ENCODE measurements around the gene AUP1. TPM values are rescaled to one million over a fixed set of nuclear protein-coding genes. Genes with fewer than 3 reads are reported as not detected.
A peak's percentile ranks its signal among the peaks of the same experiment; 100 is the strongest.
"Not testable (repeated sequence)": the region's sequence is repeated elsewhere in the genome, so short reads cannot be mapped to it uniquely, and the experiment has no call there.

AUP1 gene
- total RNA-seq, 1 donor from 2014 or later = 170 TPM

- Mint-ChIP-seq H3K4me1 (peaks cover 27% of the 10 kb centered on the region), H3K4me3 (peak overlapping the region; percentile 95), H3K27me3 (peaks cover 47% of the 10 kb centered on the region), H3K9me3 (no peaks in the 10 kb centered on the region), H3K27ac (peak overlapping the region; percentile 86), H3K36me3 (ENCODE audit: low read depth) (peaks cover 37% of the 10 kb centered on the region)
- DNase-seq = peak; percentile 82
- intact Hi-C loops (cut with micrococcal nuclease) = loop anchor here (1.0 to 2.0 kb wide), 4 partner anchors 16 to 89 kb away; partner anchors contain the start of genes AUP1, CCDC142, HTRA2 and TTC31
These were observed 30.8 kb downstream of the AUP1 start for GRCh38 chr2:74498500-74499266.

GRCh38 chr2:74497777-74498499 is 31.6 kb downstream of the AUP1 start:
- H3K27me3 Mint-ChIP-seq = peaks cover 44% of the 10 kb centered on the region
- peak; percentile 83 for DNase-seq
- H3K4me3 Mint-ChIP-seq = peak overlapping the region; percentile 95
- H3K9me3 Mint-ChIP-seq = no peaks in the 10 kb centered on the region
- peaks cover 39% of the 10 kb centered on the region for H3K36me3 Mint-ChIP-seq (ENCODE audit: low read depth)
- H3K27ac Mint-ChIP-seq = peak overlapping the region; percentile 86
- H3K4me1 Mint-ChIP-seq = peaks cover 20% of the 10 kb centered on the region
- intact Hi-C loops (cut with micrococcal nuclease) = loop anchor here (1.0 to 2.0 kb wide), 3 partner anchors 15 to 89 kb away; partner anchors contain the start of genes AUP1, CCDC142, HTRA2 and TTC31

- H3K27me3 Mint-ChIP-seq = peaks cover 38% of the 10 kb centered on the region
- H3K36me3 Mint-ChIP-seq (ENCODE audit: low read depth) = peaks cover 45% of the 10 kb centered on the region
- no peak for DNase-seq
- peaks cover 16% of the 10 kb centered on the region for H3K4me1 Mint-ChIP-seq
- peak overlapping the region; percentile 95 for H3K4me3 Mint-ChIP-seq
- intact Hi-C loops (cut with micrococcal nuclease) = no loop called here
- no peaks in the 10 kb centered on the region for H3K9me3 Mint-ChIP-seq
- no peak overlapping the region for H3K27ac Mint-ChIP-seq
These were observed 32.3 kb downstream of the AUP1 start for GRCh38 chr2:74496997-74497776.

GRCh38 chr2:74495440-74495839 is 34.1 kb downstream of the AUP1 start:
- H3K36me3 Mint-ChIP-seq (ENCODE audit: low read depth) = peaks cover 47% of the 10 kb centered on the region
- intact Hi-C loops (cut with micrococcal nuclease) = no loop called here
- no peak overlapping the region for H3K4me3 Mint-ChIP-seq
- no peaks in the 10 kb centered on the region for H3K9me3 Mint-ChIP-seq
- no peak for DNase-seq
- no peak overlapping the region for H3K27ac Mint-ChIP-seq
- H3K27me3 Mint-ChIP-seq = peaks cover 20% of the 10 kb centered on the region
- H3K4me1 Mint-ChIP-seq = peaks cover 9% of the 10 kb centered on the region

- peaks cover 52% of the 10 kb centered on the region for H3K36me3 Mint-ChIP-seq (ENCODE audit: low read depth)
- intact Hi-C loops (cut with micrococcal nuclease) = no loop called here
- H3K27me3 Mint-ChIP-seq = peaks cover 6% of the 10 kb centered on the region
- no peak overlapping the region for H3K4me3 Mint-ChIP-seq
- DNase-seq = no peak
- H3K9me3 Mint-ChIP-seq = no peaks in the 10 kb centered on the region
- H3K4me1 Mint-ChIP-seq = peaks cover 6% of the 10 kb centered on the region
- no peak overlapping the region for H3K27ac Mint-ChIP-seq
These were observed 36.0 kb downstream of the AUP1 start for GRCh38 chr2:74493546-74493945.

- H3K27me3 Mint-ChIP-seq = no peaks in the 10 kb centered on the region
- peaks cover 3% of the 10 kb centered on the region for H3K4me1 Mint-ChIP-seq
- no peak overlapping the region for H3K27ac Mint-ChIP-seq
- no peak overlapping the region for H3K4me3 Mint-ChIP-seq
- peaks cover 49% of the 10 kb centered on the region for H3K36me3 Mint-ChIP-seq (ENCODE audit: low read depth)
- intact Hi-C loops (cut with micrococcal nuclease) = no loop called here
- DNase-seq = no peak
- H3K9me3 Mint-ChIP-seq = no peaks in the 10 kb centered on the region
These were observed 37.6 kb downstream of the AUP1 start for GRCh38 chr2:74491648-74492544.

GRCh38 chr2:74489906-74490305 is 39.6 kb downstream of the AUP1 start:
- H3K4me3 Mint-ChIP-seq = no peak overlapping the region
- H3K9me3 Mint-ChIP-seq = no peaks in the 10 kb centered on the region
- no peak overlapping the region for H3K27ac Mint-ChIP-seq
- H3K4me1 Mint-ChIP-seq = peaks cover 6% of the 10 kb centered on the region
- no peak for DNase-seq
- H3K36me3 Mint-ChIP-seq (ENCODE audit: low read depth) = peaks cover 51% of the 10 kb centered on the region
- no peaks in the 10 kb centered on the region for H3K27me3 Mint-ChIP-seq
- intact Hi-C loops (cut with micrococcal nuclease) = no loop called here

GRCh38 chr2:74488643-74489481 is 40.6 kb downstream of the AUP1 start:
- intact Hi-C loops (cut with micrococcal nuclease) = no loop called here
- no peak overlapping the region for H3K27ac Mint-ChIP-seq
- H3K27me3 Mint-ChIP-seq = no peaks in the 10 kb centered on the region
- H3K4me1 Mint-ChIP-seq = peaks cover 10% of the 10 kb centered on the region
- H3K9me3 Mint-ChIP-seq = no peaks in the 10 kb centered on the region
- DNase-seq = no peak
- H3K36me3 Mint-ChIP-seq (ENCODE audit: low read depth) = peaks cover 46% of the 10 kb centered on the region
- no peak overlapping the region for H3K4me3 Mint-ChIP-seq

- Mint-ChIP-seq H3K27me3 (no peaks in the 10 kb centered on the region), H3K27ac (no peak overlapping the region), H3K36me3 (ENCODE audit: low read depth) (peaks cover 29% of the 10 kb centered on the region), H3K4me1 (peaks cover 22% of the 10 kb centered on the region), H3K9me3 (no peaks in the 10 kb centered on the region), H3K4me3 (no peak overlapping the region)
- no peak for DNase-seq
- intact Hi-C loops (cut with micrococcal nuclease) = no loop called here
These were observed 43.4 kb downstream of the AUP1 start for GRCh38 chr2:74486141-74486540.

- H3K9me3 Mint-ChIP-seq, H3K27me3 Mint-ChIP-seq: not testable (repeated sequence)
- Mint-ChIP-seq H3K36me3 (ENCODE audit: low read depth) (peaks cover 30% of the 10 kb centered on the region), H3K4me1 (peaks cover 33% of the 10 kb centered on the region), H3K4me3 (peak overlapping the region; percentile 91), H3K27ac (peak overlapping the region; percentile 99)
- peak; percentile 56 for DNase-seq
- intact Hi-C loops (cut with micrococcal nuclease) = loop anchor here (1.0 to 2.0 kb wide), 6 partner anchors 15 to 746 kb away; partner anchors contain the start of genes AUP1, C2orf81, HTRA2 and INO80B
These were observed 45.8 kb downstream of the AUP1 start for GRCh38 chr2:74483675-74484164.

GRCh38 chr2:74482801-74483674 is 46.5 kb downstream of the AUP1 start, which contains the start of the genes CCDC142 and TTC31:
Gene CCDC142 (minus strand): TSS chr2:74482998. CDS start chr2:74482837, 161 bp downstream.
Gene TTC31 (plus strand): TSS chr2:74483081. CDS start chr2:74483096, 15 bp downstream.
- intact Hi-C loops (cut with micrococcal nuclease) = loop anchor here (1.0 to 2.0 kb wide), 7 partner anchors 11 to 746 kb away; partner anchors contain the start of genes AUP1, C2orf81, HTRA2 and INO80B
- H3K27ac Mint-ChIP-seq = peak within 1 kb of the TSS; percentile 99
- DNase-seq = peak; percentile 97
- H3K4me3 Mint-ChIP-seq = peak within 1 kb of the TSS; percentile 91
- peaks cover 33% of the 10 kb centered on the region for H3K4me1 Mint-ChIP-seq
- H3K36me3 Mint-ChIP-seq (ENCODE audit: low read depth) = peaks cover 30% of the 10 kb centered on the region
- no peaks in the 10 kb centered on the region for H3K27me3 Mint-ChIP-seq
- H3K9me3 Mint-ChIP-seq = no peaks in the 10 kb centered on the region
